Measurements from ENCODE around the gene MON2. TPM values are rescaled to one million over a fixed set of nuclear protein-coding genes. Genes with fewer than 3 reads are reported as not detected.

Gene MON2
- total and polyA plus RNA-seq, 2 of the 13 experiments (the other 11 are each of a cell fraction or from before 2014, with no cell fraction given) = 10.5 to 24.8 TPM

- TF ChIP-seq, protein P1, sequence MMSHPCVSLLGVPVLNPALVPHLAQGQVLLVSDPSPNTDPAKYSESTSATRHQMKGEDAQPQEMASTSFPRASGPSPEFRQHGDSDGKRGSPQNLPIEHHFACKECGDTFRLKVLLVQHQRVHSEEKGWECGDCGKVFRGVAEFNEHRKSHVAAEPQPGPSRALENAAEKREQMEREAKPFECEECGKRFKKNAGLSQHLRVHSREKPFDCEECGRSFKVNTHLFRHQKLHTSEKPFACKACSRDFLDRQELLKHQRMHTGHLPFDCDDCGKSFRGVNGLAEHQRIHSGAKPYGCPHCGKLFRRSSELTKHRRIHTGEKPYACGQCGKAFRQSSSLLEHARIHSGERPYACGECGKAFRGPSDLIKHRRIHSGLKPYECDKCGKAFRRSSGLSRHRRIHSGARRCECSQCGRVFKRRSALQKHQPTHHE (CRISPR knock-in tag; IDR thresholded peaks at IDR 0.05; ENCODE audit: borderline replicate concordance) = peak; percentile 81; the same call in 1 of the 2 replicates
- TF ChIP-seq ZKSCAN1 (IDR thresholded peaks at IDR 0.05; ENCODE audit: low read length) (no peak), REXO4 (CRISPR knock-in tag; IDR thresholded peaks at IDR 0.05; ENCODE audit: borderline replicate concordance) (no peak), ZBTB7A (CRISPR knock-in tag; IDR thresholded peaks at IDR 0.05) (no peak), CHD2 (IDR thresholded peaks at IDR 0.05; ENCODE audit: low read depth, low read length) (no peak), HMG20B (CRISPR knock-in tag; conservative IDR thresholded peaks at IDR 0.05) (no peak), ZSCAN12 (CRISPR knock-in tag; IDR thresholded peaks at IDR 0.05) (peak; percentile 83; the same call in 1 of the 2 replicates), JUN (CRISPR knock-in tag; IDR thresholded peaks at IDR 0.05) (peak; percentile 32; the same call in 1 of the 2 replicates), ATF1 (CRISPR knock-in tag; IDR thresholded peaks at IDR 0.05) (peak; percentile 61; the same call in 1 of the 2 replicates), POLR2A (IDR thresholded peaks at IDR 0.05; ENCODE audit: insufficient read depth in 1 of 2, low read depth in 2 of 2, low read length in 2 of 2) (peak; percentile 90 to 91), RBFOX2 (IDR thresholded peaks at IDR 0.05; ENCODE audit: low read depth, low read length) (peak; percentile 94), CTCF (CRISPR knock-in tag; IDR thresholded peaks at IDR 0.05) (no peak), ZFP82 (CRISPR knock-in tag; IDR thresholded peaks at IDR 0.05; ENCODE audit: borderline replicate concordance) (peak; percentile 55; the same call in 1 of the 2 replicates)
- TF ChIP-seq, protein P2, sequence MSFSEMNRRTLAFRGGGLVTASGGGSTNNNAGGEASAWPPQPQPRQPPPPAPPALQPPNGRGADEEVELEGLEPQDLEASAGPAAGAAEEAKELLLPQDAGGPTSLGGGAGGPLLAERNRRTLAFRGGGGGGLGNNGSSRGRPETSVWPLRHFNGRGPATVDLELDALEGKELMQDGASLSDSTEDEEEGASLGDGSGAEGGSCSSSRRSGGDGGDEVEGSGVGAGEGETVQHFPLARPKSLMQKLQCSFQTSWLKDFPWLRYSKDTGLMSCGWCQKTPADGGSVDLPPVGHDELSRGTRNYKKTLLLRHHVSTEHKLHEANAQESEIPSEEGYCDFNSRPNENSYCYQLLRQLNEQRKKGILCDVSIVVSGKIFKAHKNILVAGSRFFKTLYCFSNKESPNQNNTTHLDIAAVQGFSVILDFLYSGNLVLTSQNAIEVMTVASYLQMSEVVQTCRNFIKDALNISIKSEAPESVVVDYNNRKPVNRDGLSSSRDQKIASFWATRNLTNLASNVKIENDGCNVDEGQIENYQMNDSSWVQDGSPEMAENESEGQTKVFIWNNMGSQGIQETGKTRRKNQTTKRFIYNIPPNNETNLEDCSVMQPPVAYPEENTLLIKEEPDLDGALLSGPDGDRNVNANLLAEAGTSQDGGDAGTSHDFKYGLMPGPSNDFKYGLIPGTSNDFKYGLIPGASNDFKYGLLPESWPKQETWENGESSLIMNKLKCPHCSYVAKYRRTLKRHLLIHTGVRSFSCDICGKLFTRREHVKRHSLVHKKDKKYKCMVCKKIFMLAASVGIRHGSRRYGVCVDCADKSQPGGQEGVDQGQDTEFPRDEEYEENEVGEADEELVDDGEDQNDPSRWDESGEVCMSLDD (CRISPR knock-in tag; IDR thresholded peaks at IDR 0.05; ENCODE audit: borderline replicate concordance) = peak; percentile 78
- TF ChIP-seq, protein P3, sequence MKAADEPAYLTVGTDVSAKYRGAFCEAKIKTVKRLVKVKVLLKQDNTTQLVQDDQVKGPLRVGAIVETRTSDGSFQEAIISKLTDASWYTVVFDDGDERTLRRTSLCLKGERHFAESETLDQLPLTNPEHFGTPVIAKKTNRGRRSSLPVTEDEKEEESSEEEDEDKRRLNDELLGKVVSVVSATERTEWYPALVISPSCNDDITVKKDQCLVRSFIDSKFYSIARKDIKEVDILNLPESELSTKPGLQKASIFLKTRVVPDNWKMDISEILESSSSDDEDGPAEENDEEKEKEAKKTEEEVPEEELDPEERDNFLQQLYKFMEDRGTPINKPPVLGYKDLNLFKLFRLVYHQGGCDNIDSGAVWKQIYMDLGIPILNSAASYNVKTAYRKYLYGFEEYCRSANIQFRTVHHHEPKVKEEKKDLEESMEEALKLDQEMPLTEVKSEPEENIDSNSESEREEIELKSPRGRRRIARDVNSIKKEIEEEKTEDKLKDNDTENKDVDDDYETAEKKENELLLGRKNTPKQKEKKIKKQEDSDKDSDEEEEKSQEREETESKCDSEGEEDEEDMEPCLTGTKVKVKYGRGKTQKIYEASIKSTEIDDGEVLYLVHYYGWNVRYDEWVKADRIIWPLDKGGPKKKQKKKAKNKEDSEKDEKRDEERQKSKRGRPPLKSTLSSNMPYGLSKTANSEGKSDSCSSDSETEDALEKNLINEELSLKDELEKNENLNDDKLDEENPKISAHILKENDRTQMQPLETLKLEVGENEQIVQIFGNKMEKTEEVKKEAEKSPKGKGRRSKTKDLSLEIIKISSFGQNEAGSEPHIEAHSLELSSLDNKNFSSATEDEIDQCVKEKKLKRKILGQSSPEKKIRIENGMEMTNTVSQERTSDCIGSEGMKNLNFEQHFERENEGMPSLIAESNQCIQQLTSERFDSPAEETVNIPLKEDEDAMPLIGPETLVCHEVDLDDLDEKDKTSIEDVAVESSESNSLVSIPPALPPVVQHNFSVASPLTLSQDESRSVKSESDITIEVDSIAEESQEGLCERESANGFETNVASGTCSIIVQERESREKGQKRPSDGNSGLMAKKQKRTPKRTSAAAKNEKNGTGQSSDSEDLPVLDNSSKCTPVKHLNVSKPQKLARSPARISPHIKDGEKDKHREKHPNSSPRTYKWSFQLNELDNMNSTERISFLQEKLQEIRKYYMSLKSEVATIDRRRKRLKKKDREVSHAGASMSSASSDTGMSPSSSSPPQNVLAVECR (CRISPR knock-in tag; IDR thresholded peaks at IDR 0.05; ENCODE audit: borderline replicate concordance) = peak; percentile 94
- TF ChIP-seq, protein P4, sequence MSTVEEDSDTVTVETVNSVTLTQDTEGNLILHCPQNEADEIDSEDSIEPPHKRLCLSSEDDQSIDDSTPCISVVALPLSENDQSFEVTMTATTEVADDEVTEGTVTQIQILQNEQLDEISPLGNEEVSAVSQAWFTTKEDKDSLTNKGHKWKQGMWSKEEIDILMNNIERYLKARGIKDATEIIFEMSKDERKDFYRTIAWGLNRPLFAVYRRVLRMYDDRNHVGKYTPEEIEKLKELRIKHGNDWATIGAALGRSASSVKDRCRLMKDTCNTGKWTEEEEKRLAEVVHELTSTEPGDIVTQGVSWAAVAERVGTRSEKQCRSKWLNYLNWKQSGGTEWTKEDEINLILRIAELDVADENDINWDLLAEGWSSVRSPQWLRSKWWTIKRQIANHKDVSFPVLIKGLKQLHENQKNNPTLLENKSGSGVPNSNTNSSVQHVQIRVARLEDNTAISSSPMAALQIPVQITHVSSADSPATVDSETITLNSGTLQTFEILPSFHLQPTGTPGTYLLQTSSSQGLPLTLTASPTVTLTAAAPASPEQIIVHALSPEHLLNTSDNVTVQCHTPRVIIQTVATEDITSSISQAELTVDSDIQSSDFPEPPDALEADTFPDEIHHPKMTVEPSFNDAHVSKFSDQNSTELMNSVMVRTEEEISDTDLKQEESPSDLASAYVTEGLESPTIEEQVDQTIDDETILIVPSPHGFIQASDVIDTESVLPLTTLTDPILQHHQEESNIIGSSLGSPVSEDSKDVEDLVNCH (CRISPR knock-in tag; IDR thresholded peaks at IDR 0.05) = no peak
Observed at GRCh38 chr12:62466594-62467491, at the start of gene MON2 (continued).
